ENCODE data around the gene SDE2. TPM values are rescaled to one million over a fixed set of nuclear protein-coding genes. Genes with fewer than 3 reads are reported as not detected.

The SDE2 gene
- total and polyA plus RNA-seq, 12 donors: 3.1 to 20.3 (median 13.1) TPM

DNA sequence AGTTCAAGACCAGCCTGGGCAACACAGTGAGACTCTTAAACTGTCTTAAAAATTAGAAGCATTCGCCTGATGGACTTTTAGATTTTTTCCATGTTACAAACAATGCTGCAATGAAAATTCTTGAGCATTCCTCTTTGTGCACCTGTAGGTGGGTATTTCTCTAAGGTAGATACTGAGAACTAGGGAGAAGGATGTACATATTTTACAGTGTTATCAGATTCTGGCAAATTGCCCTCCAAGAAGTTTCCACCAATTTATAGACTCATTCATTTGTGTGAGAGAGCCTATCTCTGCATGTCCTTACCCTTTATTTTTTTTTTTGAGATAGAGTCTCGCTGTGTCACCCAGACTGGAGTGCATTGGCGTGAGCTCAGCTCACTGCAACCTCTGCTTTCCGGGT lies 45.8 kb downstream of the SDE2 start:
- intact Hi-C loops (cut with DNase I): no loop called here
- no peak overlapping the region for H3K27ac ChIP-seq
- 84% methylated on average over 4 of the region's 4 CpGs for WGBS, 2 donors
- H3K4me3 ChIP-seq: no peak overlapping the region
- peaks cover 0 to 4% (median 0%) of the 10 kb centered on the region in 9 donors for H3K4me1 ChIP-seq
- H3K36me3 ChIP-seq: no peaks in the 10 kb centered on the region
- peaks cover 0 to 18% (median 0%) of the 10 kb centered on the region in 7 donors for H3K27me3 ChIP-seq
- TF ChIP-seq CTCF (IDR thresholded peaks at IDR 0.05): no peak
- no peak for DNase-seq
- no peak for ATAC-seq
- no peaks in the 10 kb centered on the region for H3K9me3 ChIP-seq

DNA sequence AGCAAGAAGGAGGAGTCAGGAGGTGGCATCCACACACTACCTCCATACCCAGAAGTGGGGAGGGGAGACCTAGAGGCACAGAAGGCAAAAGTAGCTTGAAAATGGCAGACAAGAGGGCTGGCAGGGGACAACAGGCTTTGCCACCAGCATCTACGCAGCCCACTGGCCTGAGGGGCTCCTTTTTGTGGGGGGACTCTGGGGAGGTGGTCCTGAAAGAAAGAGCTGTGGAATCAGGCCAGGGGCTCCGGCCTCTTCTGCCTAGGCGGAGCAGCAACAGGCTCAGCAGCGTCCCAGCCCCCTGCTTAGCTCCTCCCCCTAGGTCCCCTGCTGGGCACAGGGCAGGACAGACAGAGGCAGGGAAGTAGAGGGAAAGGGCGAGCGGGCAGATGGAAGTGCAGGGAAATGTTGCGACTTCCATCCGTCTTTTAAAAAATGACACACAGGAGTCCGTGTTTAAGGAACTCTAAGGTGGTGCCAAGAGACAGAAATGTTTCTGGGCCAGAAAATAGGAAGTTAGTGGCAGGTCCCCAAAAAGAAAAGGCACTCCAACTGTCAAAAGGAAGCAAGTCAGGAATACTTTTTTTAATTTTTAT lies 48.1 kb downstream of the SDE2 start:
- TF ChIP-seq CTCF (IDR thresholded peaks at IDR 0.05): no peak
- no peak for DNase-seq
- Histone ChIP-seq H3K36me3 (no peaks in the 10 kb centered on the region), H3K4me3 (no peak overlapping the region), H3K4me1 (peaks cover 0 to 4% (median 0%) of the 10 kb centered on the region in 9 donors), H3K27me3 (peaks cover 0 to 19% (median 0%) of the 10 kb centered on the region in 7 donors), H3K27ac (no peak overlapping the region), H3K9me3 (no peaks in the 10 kb centered on the region)
- intact Hi-C loops (cut with DNase I): no loop called here
- WGBS, 2 donors: 63 to 68% methylated on average over 9 of the region's 9 CpGs
- ATAC-seq: no peak

GRCh38 chr1:225949041-225949440 lies 50.1 kb downstream of the SDE2 start:
- H3K4me3 ChIP-seq: no peak overlapping the region
- H3K36me3 ChIP-seq: no peaks in the 10 kb centered on the region
- 60 to 63% methylated on average over 6 of the region's 6 CpGs for whole genome bisulfite sequencing, 2 donors
- DNase-seq (no peak), ATAC-seq (no peak)
- no peaks in the 10 kb centered on the region for H3K9me3 ChIP-seq
- intact Hi-C loops (cut with DNase I): no loop called here
- no peak overlapping the region for H3K27ac ChIP-seq
- peaks cover 0 to 19% (median 0%) of the 10 kb centered on the region in 7 donors for H3K27me3 ChIP-seq
- TF ChIP-seq CTCF (IDR thresholded peaks at IDR 0.05): no peak
- H3K4me1 ChIP-seq: peaks cover 0 to 8% (median 0%) of the 10 kb centered on the region in 9 donors

GRCh38 chr1:225946803-225947202 lies 52.3 kb downstream of the SDE2 start:
- ATAC-seq: no peak
- intact Hi-C loops (cut with DNase I): no loop called here
- no peaks in the 10 kb centered on the region for H3K36me3 ChIP-seq

More at GRCh38 chr1:225946803-225947202, 52.3 kb downstream of the SDE2 start:
- DNase-seq: no peak
- Histone ChIP-seq H3K4me1 (peaks cover 3 to 23% (median 11%) of the 10 kb centered on the region in 9 donors), H3K27ac (no peak overlapping the region), H3K27me3 (peaks cover 0 to 15% (median 0%) of the 10 kb centered on the region in 7 donors), H3K4me3 (no peak overlapping the region), H3K9me3 (no peaks in the 10 kb centered on the region)
- no peak for TF ChIP-seq CTCF (IDR thresholded peaks at IDR 0.05)
- WGBS, 2 donors: 91 to 95% methylated on average over 5 of the region's 5 CpGs
